IMR-90 (cell line): ENCODE measurements around the gene KLLN.

Experiments used
- POLR2A ChIP-seq: IDR thresholded peaks from 2 replicates; pipeline ENCODE4 v1.6.1; 2012; ENCODE audit warnings: mild to moderate bottlenecking, low read depth, low read length
- RAD21 ChIP-seq: IDR thresholded peaks from 2 replicates; pipeline ENCODE4 v1.6.1; 2012; ENCODE audit warnings: low read length, improper control_type of control experiment
- TF ChIP-seq, protein P1 (sequence below): conservative IDR thresholded peaks from 2 replicates; pipeline ENCODE4 v1.5.1; 2012; ENCODE audit warnings: mild to moderate bottlenecking, low read depth, low read length, improper control_type of control experiment

DNA sequence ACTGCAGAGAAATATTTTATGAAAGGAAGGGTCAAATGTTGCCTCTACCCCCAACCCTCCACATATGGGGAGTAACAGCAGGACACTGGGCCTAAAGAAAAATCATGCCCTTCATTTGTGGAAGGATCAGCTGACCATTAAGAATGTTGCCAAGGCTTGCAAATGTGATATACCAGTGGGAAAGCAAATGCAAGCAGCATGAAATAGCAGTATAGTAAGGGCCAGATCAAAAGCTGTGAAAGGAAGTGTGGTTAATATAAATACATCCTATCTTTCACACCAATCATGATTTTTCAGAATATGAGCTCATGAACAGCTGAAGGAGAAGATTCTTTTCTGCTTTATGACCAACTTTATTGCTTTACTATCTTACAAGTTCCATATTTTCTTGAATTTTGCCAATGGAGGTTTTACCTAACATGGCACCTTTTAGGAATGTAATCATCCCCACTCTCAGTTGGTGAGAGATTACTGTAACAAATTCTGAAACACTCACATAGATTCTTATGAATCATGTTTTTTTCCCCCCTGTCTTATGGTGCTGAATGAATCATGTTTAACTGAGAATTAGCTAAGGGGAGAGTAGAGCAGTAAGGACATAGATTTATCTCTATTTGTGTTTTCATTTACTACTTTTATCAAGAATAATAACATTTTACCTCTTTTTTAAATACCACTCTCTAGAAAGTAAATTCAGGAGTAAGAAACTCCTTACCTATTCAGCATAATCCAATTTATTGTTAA is 33.2 kb downstream of the KLLN start:
- no peak for TF ChIP-seq RAD21
- no peak for TF ChIP-seq POLR2A
- TF ChIP-seq, protein P1, sequence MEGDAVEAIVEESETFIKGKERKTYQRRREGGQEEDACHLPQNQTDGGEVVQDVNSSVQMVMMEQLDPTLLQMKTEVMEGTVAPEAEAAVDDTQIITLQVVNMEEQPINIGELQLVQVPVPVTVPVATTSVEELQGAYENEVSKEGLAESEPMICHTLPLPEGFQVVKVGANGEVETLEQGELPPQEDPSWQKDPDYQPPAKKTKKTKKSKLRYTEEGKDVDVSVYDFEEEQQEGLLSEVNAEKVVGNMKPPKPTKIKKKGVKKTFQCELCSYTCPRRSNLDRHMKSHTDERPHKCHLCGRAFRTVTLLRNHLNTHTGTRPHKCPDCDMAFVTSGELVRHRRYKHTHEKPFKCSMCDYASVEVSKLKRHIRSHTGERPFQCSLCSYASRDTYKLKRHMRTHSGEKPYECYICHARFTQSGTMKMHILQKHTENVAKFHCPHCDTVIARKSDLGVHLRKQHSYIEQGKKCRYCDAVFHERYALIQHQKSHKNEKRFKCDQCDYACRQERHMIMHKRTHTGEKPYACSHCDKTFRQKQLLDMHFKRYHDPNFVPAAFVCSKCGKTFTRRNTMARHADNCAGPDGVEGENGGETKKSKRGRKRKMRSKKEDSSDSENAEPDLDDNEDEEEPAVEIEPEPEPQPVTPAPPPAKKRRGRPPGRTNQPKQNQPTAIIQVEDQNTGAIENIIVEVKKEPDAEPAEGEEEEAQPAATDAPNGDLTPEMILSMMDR, result no peak
